SK-MEL-5 (cell line): Measurements from ENCODE around the gene RALGAPA2. TPM values are rescaled to one million over a fixed set of nuclear protein-coding genes. Genes with fewer than 3 reads are reported as not detected.
A peak's percentile ranks its signal among the peaks of the same experiment; 100 is the strongest.

Experiments used
- DNase-seq: peaks from one replicate; pipeline ENCODE4 v3.0.0-alpha.2; 2016; ENCODE audit warnings: low read depth, low spot score
- in situ Hi-C: cut with HindIII; loops from 2 replicates; pipeline ENCODE4 v1.10.0; 2016; ENCODE audit warnings: low sequenced_read_pairs, high pct_unique_total_duplicates, low pct_unique_long_range_greater_than_20kb
- total RNA-seq: library from RNA; depleted of rRNA; stranded (reverse); fragments of >200 nt; shearing (Covaris generic); gene quantifications from 2 replicates; pipeline ENCODE4 v1.2.3, GENCODE V29; 2014

The RALGAPA2 gene
- total RNA-seq, 1 experiment from 2014 or later = 9.3 TPM

- no peak for DNase-seq
- in situ Hi-C loops = no loop called here
Observed at GRCh38 chr20:20483328-20483727, 229.1 kb downstream of the RALGAPA2 start.

- in situ Hi-C loops = no loop called here
Observed at GRCh38 chr20:20482453-20482852, 230.0 kb downstream of the RALGAPA2 start.

GRCh38 chr20:20480689-20481088 is 231.8 kb downstream of the RALGAPA2 start:
- DNase-seq = no peak
- in situ Hi-C loops = no loop called here

More at GRCh38 chr20:20482453-20482852, 230.0 kb downstream of the RALGAPA2 start:
- no peak for DNase-seq

GRCh38 chr20:20480126-20480525 is 232.3 kb downstream of the RALGAPA2 start:
- in situ Hi-C loops = no loop called here
- no peak for DNase-seq

GRCh38 chr20:20477444-20478041 is 234.9 kb downstream of the RALGAPA2 start:
- no peak for DNase-seq
- in situ Hi-C loops = no loop called here

GRCh38 chr20:20476504-20476903 is 235.9 kb downstream of the RALGAPA2 start:
- in situ Hi-C loops = no loop called here
- DNase-seq = no peak

GRCh38 chr20:20473657-20474056 is 238.8 kb downstream of the RALGAPA2 start:
- in situ Hi-C loops = no loop called here
- no peak for DNase-seq

- DNase-seq = no peak
- in situ Hi-C loops = no loop called here
Observed at GRCh38 chr20:20472684-20473274, 239.7 kb downstream of the RALGAPA2 start.

GRCh38 chr20:20466341-20466879 is 246.0 kb downstream of the RALGAPA2 start:
- peak; percentile 60 for DNase-seq
- in situ Hi-C loops = no loop called here

GRCh38 chr20:20465252-20465651 is 247.2 kb downstream of the RALGAPA2 start:
- in situ Hi-C loops = no loop called here
- DNase-seq = peak; percentile 59

GRCh38 chr20:20463933-20464374 is 248.5 kb downstream of the RALGAPA2 start:
- DNase-seq = no peak
- in situ Hi-C loops = no loop called here

- no peak for DNase-seq
- in situ Hi-C loops = no loop called here
Observed at GRCh38 chr20:20462185-20462584, 250.3 kb downstream of the RALGAPA2 start.

- no peak for DNase-seq
- in situ Hi-C loops = no loop called here
Observed at GRCh38 chr20:20461551-20461950, 250.9 kb downstream of the RALGAPA2 start.

- no peak for DNase-seq
Observed at GRCh38 chr20:20459726-20460125, 252.7 kb downstream of the RALGAPA2 start.

GRCh38 chr20:20457392-20458126 is 254.9 kb downstream of the RALGAPA2 start:
- in situ Hi-C loops = no loop called here
- no peak for DNase-seq

More at GRCh38 chr20:20459726-20460125, 252.7 kb downstream of the RALGAPA2 start:
- in situ Hi-C loops = no loop called here

GRCh38 chr20:20456741-20457140 is 255.7 kb downstream of the RALGAPA2 start:
- no peak for DNase-seq
- in situ Hi-C loops = no loop called here

GRCh38 chr20:20455926-20456325 is 256.5 kb downstream of the RALGAPA2 start:
- in situ Hi-C loops = no loop called here

GRCh38 chr20:20454850-20455627 is 257.4 kb downstream of the RALGAPA2 start:
- in situ Hi-C loops = no loop called here
- DNase-seq = no peak

More at GRCh38 chr20:20455926-20456325, 256.5 kb downstream of the RALGAPA2 start:
- DNase-seq = no peak
